Hepatocyte (in vitro differentiated cells): ENCODE data around the gene GAB3.
"Not testable (repeated sequence)": the region's sequence is repeated elsewhere in the genome, so short reads cannot be mapped to it uniquely, and the experiment has no call there.

Experiments
- CTCF ChIP-seq: fragments of 200-600 bp; sonication (generic); IDR thresholded peaks from 2 replicates; pipeline ENCODE4 v1.5.1; 2016; ENCODE audit warnings: antibody characterized with exemption, mild to moderate bottlenecking; ENCODE audit not compliant: poor library complexity
- EZH2phosphoT487 ChIP-seq: fragments of 200-600 bp; sonication (generic); IDR thresholded peaks from one replicate; pipeline ENCODE4 v1.6.1; 2018; ENCODE audit warnings: antibody characterized with exemption, mild to moderate bottlenecking, low read depth, moderate library complexity; ENCODE audit not compliant: unreplicated experiment, severe bottlenecking

DNA sequence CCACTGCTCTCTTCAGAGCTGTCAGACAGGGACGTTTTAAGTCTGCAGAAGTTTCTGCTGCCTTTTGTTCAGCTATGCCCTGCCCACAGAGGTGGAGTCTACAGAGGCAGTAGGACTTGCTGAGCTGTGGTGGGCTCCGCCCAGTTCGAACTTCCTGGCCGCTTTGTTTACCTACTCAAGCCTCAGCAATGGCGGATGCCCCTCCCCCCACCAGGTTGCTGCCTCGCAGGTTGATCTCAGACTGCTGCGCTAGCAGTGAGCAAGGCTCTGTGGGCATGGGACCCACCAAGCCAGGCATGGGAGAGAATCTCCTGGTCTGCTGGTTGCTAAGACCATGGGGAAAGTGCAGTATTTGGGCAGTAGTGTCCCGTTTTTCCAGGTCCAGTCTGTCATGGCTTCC lies 80.0 kb downstream of the GAB3 start:
- not testable (repeated sequence) for TF ChIP-seq CTCF, EZH2phosphoT487
